GM19240 (cell line): ENCODE results near the gene PCSK7.
"Not testable (repeated sequence)": the region's sequence is repeated elsewhere in the genome, so short reads cannot be mapped to it uniquely, and the experiment has no call there.

ENCODE experiments used
- DNase-seq: peaks from one replicate; pipeline ENCODE4 v3.0.0; 2011; ENCODE audit warnings: low spot score; ENCODE audit not compliant: insufficient read length

The PCSK7 gene

DNA sequence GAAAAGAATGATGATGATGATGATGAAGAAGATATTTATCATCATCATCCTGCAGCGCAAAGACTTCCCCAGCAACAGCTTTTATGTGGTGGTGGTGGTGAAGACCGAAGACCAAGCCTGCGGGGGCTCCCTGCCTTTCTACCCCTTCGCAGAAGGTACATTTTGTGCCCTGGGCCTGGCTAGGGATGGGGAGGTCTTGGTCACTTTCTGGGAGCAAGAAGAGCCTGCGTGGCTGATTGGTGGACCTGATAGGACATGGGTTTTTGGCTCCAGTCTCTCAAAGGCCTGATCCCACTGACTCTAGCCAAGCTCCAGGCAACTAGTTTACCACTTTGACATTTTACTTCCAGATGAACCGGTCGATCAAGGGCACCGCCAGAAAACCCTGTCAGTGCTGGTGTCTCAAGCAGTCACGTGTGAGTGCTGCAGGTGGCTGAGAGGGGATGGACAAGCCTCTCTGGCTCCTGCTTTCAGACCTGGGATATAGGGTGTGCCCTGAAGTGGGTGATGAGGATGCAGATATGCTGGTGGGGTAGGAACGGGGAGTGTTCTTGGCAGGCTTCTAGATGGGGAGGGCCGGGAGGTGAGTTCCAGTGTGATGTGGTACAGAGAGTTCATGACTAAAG is 48.0 kb downstream of the PCSK7 start:
- no peak for DNase-seq

DNA sequence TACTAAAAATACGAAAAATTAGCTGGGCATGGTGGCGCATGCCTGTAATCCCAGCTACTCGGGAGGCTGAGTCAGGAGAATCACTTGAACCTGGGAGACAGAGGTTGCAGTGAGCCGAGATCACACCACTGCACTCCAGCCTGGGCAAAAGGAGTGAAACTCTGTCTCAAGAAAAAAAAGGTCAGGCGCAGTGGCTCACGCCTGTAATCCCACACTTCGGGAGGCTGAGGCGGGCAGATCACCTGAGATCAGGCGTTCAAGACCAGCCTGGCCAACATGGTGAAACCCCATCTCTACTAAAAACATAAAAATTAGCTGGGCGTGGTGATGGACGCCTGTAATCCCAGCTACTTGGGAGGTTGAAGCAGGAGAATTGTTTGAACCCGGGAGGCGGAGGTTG is 48.7 kb downstream of the PCSK7 start:
- not testable (repeated sequence) for DNase-seq

- DNase-seq: no peak
Measured at GRCh38 chr11:117182551-117182935, 49.3 kb downstream of the PCSK7 start.

GRCh38 chr11:117181586-117182550 is 50.0 kb downstream of the PCSK7 start:
- DNase-seq: no peak

- DNase-seq: peak; percentile 58
Measured at GRCh38 chr11:117180661-117181585, 51.0 kb downstream of the PCSK7 start.

- DNase-seq: no peak
Measured at GRCh38 chr11:117180020-117180419, 51.9 kb downstream of the PCSK7 start.

GRCh38 chr11:117179048-117179999 is 52.5 kb downstream of the PCSK7 start:
- DNase-seq: no peak

DNA sequence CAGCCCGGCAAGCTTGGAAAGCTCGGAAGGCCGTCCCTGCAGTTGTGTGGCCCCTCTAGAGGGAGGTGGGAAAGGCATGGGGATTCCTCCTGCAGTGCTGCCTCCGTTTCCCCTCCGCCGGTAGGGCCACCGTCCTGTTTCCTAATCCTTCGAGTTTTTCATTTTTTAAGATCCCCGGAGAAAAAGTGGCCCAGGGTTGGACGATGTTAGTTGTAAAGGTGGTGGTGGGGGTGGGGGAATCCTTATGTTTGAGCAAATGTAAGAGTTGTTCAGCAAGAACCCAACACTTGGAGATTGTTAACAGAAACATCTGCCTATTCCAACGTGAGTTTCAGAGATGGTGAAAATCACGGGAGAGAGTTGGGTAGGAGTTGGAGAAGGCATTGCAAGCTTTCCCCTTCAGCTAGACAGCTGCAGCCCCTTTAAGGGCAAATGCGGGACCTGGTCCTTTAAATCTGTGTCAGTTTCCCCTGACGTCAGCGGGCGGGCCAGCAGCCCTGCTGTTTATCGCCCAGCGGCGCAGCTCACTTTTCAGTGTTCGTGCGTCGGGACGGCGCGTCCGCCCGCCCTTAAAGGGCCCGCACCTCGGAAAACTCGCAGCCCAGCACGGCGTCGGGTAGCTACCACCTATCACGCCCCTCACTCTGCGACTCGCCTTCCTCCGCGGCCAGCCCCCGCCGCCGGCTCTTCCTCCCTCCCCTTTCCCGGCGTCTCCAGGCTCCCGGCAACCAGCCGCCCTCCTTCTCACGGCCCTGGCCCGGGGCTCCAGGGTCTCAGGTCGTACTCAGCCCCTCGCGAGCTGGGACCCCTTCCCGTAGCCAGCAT is 53.5 kb downstream of the PCSK7 start, which contains the start of gene SIDT2:
TSS of gene SIDT2 (plus strand) at position 534 of the 825 bp plus-strand sequence. CDS start 521 bp downstream, outside the sequence.
- peak; percentile 85 for DNase-seq

- DNase-seq: no peak
Measured at GRCh38 chr11:117177534-117178209, 54.2 kb downstream of the PCSK7 start.

DNA sequence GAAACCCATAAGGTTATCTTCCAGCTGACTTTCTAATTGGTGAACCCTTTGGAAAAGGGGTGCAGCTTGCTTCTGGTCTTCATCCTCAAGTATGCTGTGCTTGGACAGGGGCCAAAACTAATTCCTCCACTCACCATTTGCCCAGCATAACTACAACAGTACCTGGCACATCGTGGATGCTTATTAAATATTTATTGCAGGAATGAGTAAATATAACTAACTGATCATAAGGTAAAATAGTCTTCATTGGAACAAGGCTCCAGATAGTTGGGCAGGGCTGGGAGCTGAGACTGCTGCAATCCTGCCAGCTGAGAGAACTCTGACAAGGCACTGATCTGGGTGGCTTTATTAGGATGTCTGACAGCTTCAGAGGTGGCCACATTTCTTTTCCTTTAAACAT is 55.7 kb downstream of the PCSK7 start:
- no peak for DNase-seq

DNA sequence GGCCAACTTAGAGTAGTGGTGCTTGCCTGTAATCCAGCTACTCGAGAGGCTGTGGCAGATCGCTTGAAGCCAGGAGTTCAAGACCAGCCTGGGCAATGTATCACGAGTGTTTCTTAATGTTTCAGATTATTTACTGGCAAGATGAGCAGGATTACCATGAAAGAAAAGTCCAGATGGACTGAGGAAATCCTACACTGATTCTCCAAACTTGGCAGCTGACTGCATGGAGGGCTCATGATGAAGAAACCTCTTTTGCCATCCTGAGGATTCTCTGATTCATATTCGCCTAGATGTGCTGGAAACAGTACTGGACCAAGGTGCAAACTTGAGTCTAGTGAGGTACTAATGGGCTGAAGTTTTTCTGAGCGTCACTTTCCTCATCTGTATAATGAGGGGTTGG is 56.1 kb downstream of the PCSK7 start:
- DNase-seq: no peak

DNA sequence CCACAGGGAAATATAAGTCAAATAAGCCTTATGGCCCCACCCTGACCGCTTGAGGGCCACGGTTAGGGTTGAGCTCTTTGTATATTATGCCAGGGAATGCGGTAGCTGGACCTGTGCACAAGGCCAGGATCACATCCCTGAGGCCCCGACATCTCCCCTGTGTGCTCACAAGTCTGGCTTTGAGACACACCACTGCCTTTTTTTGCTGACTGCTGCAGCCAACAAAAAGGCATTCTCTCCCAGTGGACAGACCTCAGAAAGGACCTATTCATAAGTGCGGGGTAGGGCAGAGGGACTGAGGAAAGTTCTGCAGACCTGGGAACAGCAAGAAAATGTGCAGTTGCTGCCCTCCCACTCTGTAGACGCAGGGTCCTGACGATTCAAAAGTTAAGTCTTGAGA is 56.8 kb downstream of the PCSK7 start:
- no peak for DNase-seq

DNA sequence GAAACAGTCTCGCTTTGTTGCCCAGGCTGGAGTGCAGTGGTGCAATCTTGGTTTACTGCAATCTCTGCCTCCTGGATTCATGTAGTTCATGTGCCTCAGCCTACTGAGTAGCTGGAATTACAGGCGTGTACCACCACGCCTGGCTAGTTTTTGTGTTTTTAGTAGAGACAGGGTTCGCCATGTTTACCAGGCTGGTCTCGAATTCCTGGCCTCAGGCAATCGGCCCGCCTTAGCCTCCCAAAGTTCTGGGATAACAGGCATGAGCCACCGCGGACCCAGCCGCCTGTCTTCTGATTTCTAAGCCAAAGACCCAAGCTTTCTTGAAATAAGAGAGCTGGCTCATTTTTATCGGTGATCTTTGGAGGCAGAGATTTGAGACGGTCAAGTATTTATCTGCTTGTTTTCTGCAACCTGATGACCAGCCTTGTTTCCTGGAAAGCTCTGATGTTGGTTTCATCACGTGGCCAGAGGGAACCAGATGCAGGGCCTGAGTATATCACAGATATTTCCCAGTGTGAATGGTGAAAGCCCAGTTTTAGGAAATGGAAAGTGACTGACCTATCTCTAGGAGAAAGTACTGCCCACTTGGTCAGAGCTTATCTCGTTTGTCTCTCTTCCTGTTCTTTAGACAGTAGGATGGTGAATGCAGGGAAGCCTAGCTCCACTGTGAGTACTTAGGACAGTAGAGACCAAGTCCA is 59.0 kb downstream of the PCSK7 start:
- no peak for DNase-seq

DNA sequence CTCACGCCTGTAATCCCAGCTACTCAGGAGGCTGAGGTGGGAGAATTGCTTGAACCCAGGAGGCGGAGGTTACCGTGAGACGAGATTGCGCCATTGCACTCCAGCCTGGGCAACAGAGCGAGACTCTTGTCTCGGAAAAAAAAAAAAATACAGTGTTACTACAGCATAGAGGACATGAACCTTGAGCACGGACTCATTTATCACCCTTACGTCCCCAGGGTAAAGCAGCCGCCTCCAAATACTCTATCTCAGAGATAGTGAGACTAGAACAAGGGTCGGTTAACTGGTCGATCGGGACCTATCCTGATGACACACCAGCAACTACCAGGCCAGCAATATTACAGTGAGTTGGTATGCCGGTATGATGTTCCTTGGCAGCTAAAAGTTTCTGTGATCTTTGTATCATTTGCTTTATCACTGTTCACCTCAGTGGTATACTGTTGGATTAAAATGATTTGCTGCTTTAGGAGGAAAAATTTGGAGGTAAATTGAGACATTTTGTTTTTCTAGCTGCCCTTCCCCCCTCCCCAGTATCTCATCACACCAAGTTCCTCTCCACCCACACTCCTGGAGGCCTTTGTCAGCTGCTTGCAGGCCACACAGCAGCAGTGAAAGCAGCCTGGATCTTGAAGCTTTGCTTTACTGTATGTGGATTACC is 60.3 kb downstream of the PCSK7 start:
- no peak for DNase-seq

DNA sequence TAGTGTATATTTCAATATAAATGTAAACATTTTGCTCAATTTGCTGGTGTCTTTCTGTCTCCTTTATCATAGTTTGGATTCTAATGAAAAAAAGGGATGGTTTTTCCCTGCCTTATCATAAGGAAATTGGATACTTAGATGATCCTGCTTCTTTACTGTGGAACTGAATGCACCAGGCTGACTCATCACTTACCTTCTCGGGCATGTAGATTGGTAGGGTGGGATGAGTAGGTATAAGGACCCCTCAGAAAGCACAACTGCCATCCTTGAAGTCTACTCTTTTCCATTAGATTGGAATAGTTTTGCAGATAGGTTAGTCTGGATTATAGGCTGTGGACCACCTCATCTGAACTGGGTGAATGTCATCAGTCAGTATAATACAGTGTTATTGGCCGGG is 60.9 kb downstream of the PCSK7 start:
- no peak for DNase-seq

- no peak for DNase-seq
Measured at GRCh38 chr11:117170210-117170609, 61.7 kb downstream of the PCSK7 start.

- no peak for DNase-seq
Measured at GRCh38 chr11:117169736-117170135, 62.1 kb downstream of the PCSK7 start.

GRCh38 chr11:117166491-117166890 is 65.4 kb downstream of the PCSK7 start:
- DNase-seq: no peak
